NCI-H1694 (cell line): ENCODE data around the gene MLLT1.
A peak's percentile ranks its signal among the peaks of the same experiment; 100 is the strongest.

Experiments used
- DNase-seq: peaks from one replicate; lab custom pipeline; 2025; lab: John Stamatoyannopoulos, UW

Gene MLLT1

DNA sequence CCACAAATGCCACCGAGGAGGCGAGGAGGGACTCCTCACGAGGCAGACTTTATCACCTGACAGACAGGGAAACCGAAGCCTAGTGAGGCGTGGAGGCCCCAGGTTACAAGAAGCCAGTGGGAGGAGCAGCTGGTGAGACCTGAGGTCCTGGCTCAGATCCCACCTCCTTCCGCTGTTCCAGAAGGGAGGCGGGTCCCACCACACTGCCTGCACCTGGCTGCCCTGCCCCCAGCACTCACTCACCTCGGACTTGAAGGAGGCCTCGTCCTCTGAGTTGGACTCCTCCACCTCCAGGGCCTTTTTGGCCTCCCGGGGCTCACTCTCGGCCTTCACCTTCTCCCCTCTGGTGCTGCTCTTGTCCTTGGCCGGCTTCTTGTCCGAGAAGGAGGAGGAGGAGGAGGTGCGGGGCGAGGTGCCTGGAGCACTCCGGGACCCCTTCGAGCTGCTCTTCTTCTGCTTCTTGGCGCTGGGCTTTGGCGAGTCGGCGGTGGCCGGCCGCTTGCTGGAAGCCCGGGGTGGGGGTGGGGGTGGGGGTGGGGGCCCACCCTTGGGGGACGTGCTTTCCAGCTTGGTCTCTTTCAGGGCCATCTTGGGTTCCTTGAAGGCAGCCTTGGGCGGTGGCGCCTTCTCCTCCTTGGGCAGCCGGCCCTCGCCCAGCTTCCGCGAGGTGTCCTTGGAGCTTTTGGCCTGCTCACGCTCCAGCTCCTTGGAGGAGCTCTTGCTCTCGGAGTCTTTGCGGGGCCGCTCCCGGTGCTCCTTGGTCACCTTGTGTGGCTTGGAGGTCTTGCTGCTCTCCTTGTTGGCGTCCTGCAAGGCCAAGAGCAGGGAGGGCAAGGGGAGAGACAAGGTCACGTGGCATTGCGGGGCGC, 57.7 kb downstream of the MLLT1 start:
- no peak for DNase-seq

DNA sequence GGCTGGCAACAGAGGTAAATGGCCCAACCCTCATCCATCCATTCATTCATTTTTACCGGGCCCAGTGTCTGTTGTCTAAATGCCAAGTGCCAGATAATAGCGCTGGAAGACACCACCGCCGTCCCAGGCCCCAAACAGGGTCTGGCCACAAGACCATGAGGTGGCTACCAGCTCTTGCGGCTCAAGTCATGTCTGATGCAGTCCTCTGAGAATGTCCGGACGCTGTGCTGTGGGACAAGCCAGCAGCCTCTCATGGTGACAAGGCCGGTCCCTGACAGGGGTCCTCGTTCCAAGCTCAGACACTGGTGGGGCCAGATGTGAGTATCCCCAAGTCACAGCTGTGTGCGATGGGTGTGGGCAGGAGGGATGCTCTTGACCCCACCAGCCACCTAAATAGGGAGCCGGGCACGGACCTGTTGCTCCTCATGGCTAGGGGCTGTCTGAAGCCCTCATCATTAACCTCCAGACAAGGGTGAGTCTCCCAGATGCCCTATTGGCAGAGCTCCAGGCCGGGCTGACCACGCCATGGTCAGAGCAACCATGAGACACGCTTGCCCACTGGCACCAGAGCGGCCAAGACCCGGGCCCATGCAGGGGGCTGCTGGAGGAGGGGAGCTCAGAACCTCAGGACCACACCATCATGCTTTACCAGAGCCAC, 58.4 kb downstream of the MLLT1 start:
- DNase-seq = no peak

DNA sequence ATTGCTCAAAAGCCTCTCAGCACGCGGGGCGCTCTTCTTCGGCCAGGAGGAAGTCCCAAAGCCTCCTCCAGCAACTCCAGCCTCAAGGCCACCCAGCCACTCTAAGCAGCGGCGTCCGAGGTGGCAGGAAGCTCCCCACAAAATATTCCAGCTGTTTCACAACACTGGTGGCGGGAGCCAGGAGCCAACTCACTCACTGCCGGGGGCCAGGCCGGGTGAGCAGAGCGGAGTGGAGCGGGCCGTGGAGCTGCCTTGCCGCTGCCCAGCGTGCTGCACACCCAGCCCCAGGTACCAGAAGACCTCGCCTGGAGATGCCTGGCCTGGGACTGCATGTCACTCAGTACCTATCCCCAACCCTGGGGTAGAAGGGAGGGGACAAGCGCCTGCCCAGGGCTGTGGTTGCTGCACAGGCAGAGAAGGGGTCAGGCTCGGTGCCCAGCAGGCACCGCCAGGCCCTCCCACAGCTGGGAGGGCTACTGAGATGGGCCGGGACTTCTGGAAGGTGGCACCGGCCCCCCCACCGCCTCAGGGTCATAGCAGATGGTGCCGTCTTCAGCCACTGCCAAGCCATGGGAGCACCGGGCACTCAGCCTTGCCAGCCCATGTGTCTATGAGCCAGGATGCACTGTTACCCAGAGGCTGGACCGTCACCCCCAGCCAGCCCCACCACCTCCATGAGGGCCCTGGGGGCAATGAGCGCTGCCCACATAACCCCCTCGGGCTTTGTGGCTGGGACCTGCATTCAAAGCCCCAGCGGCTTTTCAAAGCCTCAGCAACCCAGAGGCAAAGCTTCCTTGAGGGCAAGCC, 59.2 kb downstream of the MLLT1 start:
- DNase-seq = no peak

DNA sequence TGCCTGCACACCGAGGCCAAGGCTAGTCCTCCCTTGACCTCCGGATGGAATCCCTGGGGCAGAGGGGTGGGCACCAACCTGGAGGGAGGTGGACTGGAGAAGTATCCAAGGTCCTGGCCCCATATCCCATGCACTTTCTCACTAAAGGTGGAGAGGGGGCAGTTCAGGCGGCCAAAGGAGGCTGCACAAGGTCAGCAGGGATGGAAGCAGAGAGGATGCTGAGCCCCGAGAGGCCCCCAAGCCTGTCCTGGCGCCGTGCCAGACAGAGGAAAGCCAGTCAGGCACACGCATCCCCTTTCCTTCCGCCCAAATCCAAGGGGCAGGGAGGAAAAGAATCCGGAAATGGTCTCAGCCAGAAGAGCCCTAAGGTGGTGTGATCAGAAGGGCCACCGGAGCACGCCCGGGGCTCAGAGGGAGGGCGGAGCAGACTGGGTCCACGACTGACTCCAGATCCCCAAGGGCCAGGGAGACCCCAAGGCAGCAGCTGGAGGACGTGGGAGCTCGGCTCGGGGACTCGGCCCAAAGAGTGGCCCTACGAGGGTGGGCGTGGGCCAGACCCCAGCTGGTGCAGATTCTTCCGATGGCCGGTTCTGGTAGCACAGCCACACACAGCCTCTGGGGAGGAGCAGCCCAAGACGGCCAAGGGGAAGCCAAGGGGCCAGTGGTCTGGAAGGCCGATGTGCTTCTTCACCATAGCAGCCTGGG, 60.0 kb downstream of the MLLT1 start:
- DNase-seq = no peak

DNA sequence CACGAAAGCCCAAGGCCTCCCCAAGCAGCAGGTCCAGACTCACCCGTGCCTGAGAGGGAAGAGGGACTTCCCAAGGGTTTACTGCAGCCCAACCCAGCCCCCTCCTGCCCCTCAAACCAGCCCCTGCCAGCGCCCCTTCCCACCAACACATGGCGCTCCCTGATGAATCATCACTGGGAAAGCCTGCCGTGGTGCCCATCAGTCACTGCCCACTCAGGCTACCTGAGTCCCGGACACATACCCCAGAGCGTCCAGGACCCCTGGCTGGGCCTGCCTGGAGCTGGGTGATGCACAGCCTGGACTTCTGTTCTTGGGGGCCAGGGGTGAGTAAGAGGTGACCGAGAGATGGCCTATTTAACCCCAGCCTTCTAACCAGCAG, 60.6 kb downstream of the MLLT1 start:
- no peak for DNase-seq

DNA sequence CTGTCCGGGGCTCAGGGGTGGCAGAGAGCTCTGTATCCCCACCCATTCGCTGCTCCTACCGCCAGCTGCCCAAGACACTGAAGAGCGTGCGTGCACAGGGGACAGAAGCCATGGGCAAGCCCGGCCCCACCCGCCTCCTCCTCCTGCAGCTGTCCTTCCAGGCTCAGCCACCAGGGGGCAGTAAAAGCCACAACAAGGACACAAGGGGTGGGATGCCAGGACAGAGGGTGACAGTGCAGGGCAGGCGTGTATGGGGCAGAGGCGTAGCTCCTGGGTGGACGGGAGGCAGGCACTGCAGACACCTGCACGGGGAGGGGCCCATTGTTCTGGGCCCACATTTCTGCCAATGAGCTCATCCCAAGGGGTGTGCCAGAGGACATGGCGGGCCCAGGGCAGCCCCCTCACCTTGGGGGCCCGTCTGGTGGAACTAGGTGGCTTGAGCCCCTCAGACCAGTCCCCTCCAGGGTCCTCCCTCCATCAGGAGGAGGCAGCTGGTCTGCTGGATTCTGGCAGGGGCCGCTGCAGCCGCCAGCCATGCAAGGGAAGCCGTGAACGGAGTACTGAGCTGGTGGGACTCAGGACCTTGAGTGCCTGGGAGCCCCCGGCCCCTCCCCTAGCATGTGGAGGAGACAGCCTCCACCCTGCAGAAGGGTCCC, 61.2 kb downstream of the MLLT1 start:
- peak; percentile 37 for DNase-seq

DNA sequence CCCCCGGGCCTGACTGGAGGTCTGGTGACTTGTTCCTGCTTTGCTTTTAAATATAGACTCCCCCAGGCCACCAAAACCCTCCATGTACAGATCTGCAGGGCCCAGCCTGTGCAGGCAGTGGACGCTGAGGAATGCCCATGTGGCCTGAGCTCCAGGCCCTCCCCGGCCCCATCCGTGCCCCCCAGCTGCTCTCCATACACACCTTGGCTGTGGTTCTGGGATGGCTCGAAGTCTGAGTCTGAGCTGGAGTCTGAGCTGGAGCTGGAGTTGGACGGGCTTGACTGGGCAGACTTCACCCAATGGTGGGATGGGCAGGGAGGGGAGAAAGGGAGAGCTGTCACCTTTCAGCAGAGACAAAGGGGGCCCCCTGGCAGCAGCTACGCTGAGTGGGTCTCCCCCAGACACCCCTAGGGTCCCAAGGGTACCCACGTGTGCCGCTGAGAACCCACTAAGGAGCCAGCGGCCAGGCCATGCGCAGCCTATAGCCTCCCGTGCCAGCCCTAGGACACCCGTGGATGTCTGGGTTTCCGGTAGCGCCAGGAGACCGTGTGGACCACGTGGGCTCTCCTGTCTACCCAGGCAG, 61.9 kb downstream of the MLLT1 start:
- no peak for DNase-seq

DNA sequence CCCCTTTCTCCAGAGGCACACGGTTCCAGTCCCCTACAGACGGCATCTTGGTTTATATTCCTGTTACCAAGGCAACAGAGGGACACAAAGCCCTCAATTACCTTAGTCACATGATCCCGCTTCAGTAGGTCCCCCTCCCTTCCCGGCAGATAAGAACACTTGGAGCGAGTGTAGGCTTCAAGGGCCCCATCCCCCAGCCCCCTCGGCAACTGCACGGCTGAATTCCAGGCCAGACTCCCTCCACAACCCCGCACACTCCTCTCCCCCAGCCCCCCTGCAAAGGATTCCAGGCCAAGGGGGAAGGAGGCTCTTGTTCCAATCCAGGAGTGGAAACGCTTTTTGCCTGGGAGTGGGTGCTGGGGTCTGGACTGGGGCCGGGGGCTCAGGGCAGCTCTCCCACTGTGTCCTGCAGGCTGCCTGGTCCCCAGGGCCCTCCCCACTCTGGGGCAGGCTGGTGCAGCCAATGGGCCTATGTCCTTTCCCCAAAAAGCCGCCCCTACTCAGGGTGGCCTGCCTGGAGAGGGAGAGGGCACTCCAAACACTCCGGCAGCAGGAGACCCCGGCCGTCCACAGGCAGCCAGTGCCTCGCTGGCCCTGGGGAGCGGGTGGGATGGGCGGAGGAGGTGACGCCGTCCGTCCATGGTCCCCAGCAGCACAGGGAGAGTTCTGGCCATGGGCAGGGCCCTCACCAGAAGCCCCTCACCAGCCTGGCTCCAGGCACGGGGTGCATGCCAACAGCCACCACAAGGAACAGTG, 62.6 kb downstream of the MLLT1 start:
- DNase-seq = no peak

DNA sequence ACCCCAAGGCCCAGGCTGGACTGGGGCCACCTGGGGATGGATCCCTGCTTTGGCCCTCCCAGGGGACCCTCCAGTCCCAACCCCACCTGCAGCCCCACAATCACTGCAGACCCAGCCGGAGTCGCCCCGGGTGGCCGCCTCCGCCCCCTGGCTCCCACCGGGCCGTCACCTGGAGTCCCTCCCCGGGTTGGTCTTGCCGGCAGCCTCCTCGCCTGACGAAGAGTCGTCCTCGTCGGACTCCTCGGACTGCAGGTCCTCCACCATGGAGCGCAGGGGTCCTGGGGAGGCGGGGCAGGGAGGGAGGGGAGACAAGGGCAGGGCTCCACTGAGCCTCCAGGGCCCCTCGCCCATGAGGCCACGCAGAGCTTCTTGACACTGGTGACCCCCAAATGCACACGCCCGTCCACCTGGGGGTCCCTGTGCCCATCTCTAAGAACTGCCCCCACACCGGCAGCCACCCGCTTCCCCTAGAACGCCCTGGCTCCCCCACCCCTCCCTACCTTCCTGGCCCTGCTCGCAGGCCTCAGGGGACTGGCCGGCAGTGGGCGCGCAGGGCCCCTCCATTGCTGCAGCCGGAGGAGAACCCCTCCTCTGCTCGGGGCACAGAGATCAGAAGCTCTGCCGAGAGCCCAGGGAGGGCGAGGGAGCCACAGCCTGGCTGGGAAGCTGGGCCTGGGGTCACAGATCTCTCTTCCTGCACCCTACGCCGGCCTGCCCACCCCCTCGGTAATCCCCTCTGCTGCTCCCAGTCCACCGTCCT, 63.4 kb downstream of the MLLT1 start:
- no peak for DNase-seq

DNA sequence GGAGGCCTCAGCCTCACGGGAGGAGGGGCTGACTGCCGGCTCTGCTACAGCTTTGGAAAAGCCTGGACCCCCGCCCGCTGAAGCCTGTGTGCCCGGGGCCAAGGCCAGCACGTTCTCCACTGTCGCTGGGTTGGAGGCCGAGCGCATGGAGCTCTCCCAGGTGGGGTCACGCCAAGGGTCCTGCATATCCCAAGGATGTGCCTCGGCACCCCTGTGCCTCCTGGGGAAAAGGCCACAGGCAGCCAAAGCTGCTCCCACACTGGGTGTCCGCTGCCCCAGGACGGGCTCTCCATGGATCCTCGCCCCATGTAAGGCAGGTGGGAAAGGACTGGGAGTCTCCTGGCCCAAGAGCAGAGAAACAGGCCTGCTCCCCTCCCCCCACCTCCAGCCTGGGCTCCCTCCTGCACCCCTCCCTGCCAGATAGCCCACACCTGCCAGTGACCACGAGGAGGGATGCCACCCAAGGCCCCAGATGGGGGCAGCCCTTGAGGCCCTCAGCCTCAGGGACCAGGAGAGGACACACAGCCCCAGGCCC, 64.0 kb downstream of the MLLT1 start:
- DNase-seq = no peak

DNA sequence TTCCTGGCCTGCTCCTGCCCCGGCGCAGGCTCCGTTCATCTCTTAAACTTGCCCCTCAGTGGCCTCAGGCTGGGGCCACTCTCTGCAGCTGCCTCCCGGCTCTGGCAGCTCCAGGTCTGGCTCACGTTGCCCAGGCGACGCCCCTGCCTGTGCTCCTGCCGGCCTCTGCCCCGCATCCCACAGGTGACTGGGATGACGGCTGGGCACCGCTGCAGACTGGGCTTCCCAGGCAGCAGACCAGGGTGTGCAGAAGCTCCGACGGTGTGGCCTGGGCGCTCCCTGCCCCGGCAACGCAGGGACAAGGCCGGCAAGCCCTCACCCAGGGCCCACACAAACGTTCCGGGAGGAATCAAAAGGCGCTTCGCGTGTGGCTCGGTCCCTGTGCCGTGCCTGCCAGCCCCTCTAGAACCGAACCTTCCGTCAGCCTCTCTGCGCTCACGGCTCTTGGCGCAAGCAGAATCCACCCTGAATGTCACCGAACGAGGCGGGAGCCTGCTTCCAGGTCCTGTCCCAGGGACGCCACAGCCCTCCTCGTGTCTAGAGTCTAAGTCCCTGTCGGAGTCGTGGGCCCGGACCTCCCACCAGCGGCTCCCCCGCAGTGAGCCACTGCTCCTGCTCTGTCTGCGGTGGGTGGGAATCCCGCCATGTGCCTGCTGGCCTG, 64.8 kb downstream of the MLLT1 start:
- no peak for DNase-seq

DNA sequence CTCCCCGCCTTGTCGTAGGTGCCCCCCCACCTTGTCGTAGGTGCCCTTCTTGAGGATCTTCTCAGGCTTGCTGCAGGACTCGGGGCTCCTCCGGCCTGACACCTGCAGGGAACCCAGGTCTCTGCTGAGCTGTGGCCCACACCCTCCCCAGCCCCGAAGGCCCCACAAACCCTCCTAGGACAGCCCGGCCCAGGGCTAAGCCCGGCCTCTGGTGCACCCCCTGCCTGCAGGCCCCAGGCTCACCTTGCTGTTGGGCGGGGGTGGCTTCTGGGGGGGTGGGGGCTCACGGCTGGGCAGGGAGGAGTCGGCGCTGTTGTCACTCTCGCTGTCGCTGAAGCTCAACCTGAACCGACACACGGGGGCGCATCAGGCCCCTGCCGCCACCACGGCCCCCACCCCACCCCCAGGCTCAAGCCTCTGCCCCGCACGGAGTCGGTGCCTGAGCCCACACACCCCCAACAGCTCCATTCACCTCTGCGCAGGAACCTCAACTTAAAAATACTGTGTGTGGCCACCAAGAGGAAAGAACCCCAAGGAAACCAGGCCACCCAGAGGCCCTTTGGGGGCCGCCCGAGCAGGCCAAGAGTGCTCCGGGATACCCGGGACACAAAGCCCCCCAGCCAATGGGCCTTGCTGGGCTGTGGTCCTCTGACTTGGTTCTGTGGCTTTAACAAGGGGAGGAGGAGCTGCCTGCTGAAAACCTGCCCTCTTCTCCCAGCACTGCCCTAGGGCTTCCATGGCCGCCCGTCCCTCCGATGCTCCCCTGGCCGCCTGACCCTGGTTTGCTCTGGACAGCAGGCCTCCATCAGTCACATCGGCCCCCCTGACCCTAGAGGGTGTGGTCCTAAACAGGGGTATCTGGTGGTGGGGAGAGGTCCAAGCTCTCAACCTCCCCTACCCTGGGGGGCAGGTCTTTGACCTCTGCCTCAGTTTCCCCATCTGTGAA, 65.8 kb downstream of the MLLT1 start:
- no peak for DNase-seq

DNA sequence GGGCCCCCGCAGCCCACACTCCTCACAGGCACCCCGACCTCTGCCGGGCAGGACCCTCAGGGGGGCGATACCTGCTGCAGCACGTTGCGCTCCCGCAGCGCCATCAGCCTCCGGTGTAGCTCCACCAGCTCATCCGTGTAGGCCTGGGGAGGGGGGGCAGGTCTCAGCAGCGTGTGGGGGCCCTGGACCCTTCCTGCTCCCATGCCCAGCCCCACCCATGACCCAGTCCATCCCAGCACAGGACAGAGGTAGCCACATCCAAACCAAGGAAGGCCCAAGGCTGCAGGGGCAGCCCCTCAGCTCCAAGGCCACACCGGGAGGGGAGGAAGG, 66.5 kb downstream of the MLLT1 start:
- DNase-seq = no peak

DNA sequence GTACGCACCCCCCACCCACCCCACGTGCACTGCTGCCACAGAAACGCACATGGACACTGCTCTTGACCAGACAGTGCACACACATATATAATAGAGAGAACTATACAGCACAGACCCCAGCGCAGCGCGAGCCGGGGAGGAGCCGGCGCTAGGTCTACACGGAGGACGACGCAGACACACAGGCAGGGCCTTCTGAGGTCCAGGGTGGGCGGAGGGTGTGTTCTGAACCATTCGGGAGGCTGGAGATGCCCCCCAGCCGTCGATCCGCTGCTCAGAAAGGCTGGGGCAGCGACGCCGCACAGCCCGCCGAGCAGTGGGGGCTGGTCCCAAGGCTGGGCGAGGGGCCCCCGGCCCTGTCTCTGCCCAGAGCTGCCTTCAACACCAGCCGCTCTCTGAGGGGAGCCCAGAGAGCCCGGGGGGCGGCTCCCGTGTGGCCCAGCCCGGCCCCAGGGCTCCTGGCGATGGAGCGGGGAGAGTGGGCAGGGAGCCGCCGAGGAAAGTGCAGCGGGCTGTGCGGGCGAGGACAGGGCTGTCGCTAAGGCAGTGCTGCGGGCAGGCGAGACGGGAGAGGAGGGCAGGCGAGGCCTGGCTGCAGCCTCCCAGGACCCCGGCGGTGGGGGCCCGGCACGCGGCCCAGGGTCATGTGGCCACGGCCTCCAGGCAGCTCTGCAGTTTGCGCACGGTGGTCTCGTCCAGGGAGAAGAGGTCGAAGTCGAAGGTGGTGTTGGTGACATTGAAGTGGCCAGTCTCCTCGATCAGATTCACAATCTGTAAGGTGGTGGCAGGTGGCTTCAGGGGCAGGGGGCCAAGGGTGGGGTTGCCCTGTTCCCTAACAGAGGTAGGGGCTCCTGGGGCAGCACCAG, 67.1 kb downstream of the MLLT1 start:
- DNase-seq = no peak

DNA sequence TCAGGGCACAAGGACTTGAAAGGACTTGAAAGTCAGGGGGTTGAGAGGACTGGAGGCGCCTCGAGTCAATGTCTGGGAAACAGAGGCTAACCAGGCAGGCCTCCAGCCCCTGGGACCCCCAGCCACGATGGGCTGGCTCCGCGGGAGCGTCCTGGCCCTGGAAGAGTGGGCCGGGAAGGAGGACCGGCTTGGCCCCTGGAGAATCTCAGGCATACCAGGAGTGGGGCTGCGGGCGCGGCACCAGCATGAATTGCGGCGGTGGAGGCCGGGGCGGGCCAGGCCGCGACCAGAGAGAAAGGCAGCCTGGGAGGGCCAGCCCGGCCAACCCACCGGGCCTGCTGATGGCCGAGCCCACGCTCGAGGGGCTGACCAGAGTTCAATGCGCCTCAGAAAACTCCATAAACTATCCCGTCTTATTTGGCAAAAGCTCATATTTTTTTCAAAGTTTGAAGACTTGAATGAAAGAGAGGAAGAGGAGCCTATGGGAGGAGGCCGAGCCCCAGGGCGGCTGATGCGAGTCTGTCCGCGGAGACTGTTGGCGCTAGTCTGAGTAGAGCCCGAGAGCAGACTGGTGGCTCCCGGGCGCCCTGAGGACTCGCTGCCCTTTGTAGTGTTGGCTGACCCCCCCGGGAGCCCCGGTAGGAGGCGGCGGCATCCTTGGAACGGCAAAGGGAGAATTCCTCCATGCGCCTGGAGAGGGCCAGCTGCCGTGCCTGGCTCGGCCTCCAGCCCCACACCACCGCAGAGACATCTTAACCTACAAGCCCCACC, 68.0 kb downstream of the MLLT1 start:
- no peak for DNase-seq
